HG03432 (cell line): ENCODE results near the gene TRIO.

Source experiments
- ATAC-seq: cut with Tn5 transposase; IDR thresholded peaks from one replicate; pipeline ENCODE4 v1.9.1; 2021; ENCODE audit warnings: mild to moderate bottlenecking, moderate library complexity; ENCODE audit not compliant: unreplicated experiment

TRIO gene

GRCh38 chr5:14240359-14240758 is 97.2 kb downstream of the TRIO start:
- no peak for ATAC-seq

GRCh38 chr5:14241141-14241540 is 98.0 kb downstream of the TRIO start:
- no peak for ATAC-seq

- no peak for ATAC-seq
Measured at GRCh38 chr5:14242447-14242846, 99.3 kb downstream of the TRIO start.

GRCh38 chr5:14242871-14243383 is 99.8 kb downstream of the TRIO start:
- ATAC-seq = no peak

- ATAC-seq = no peak
Measured at GRCh38 chr5:14243766-14244165, 100.6 kb downstream of the TRIO start.

GRCh38 chr5:14244721-14245120 is 101.6 kb downstream of the TRIO start:
- no peak for ATAC-seq

- ATAC-seq = no peak
Measured at GRCh38 chr5:14245132-14245925, 102.2 kb downstream of the TRIO start.

- ATAC-seq = no peak
Measured at GRCh38 chr5:14246350-14247053, 103.4 kb downstream of the TRIO start.

DNA sequence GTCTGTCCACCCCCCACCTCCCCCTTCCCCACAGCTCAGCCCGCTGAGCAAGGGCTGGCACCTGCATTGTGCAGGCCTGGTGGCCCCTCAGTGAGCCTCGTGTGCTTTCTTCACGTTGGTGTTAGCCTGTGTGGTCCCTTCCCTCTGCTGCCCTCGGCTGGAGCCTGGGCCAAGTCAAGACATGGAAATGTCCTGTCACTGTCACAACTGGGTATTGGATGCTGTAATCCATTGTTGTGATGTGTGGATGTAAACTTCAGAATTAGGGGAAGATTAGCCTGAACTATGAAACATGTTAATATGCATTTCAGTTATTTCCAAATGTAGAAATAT is 103.9 kb downstream of the TRIO start:
- ATAC-seq = no peak

DNA sequence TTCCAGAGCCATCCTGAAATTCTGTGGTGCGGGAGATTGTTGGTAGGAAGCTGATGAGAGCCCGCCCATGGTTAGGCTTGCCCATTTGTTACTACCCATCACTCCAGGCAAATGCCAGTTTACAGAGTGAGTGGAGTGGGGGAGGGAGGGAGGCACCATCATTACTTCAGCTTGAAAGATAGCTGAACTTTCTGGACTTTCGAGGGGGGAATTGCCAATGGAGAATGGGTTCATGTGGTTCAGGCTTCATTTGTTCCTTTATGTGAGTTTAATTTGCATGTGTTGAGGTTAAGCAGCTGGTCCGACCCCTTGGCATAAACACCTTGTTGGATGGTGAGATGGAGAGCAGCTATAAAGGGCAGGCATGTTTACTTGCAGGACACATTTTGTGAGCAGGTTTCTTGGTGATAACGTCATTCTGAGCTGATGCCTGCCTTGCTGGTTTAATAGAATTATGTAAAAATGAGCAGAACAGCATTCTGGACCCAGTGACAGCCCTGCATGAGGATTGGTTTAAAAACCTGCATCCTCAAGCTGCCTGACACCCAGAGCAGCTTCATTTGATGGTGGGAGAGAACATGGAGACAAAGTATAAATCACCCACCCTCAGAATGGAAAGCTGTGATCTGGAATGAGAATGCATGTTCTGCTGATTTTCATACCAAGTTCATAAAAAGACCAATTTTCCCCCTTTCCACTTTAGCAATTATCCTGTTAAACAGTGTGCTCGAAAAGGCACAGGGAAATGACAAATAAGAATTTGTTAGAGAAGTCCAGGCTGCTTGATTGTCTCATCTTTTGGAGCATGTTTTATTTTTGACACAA is 106.3 kb downstream of the TRIO start:
- ATAC-seq = no peak

DNA sequence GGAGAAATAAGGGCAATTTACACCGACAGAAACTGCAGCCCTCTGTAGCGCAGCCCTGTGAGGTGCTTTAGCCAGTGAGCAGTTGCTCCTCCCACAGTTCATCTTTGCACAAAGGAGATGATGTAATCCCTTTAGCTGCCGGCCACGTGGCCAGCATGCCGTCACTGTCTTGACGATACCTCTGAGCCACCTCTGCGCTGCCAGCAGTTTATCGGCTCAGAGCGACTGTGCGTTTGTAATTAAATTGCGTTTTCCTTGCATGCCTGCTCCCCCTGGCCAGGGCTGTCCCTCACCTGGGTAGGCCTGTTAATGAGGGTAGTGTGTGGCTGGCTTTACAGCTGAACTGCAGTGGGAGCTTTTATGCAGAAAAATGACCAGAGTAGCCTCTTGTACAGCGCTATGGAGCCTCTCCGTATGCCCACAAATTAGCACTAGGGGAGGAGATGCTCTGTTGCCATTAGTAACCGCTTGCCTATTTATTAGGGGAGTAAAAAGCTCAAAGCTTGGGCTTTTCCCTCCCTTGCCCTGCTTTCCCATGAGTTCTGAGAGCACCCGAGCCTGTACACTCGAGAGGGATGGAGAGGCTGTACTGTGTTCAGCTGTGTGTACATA is 107.0 kb downstream of the TRIO start:
- no peak for ATAC-seq

- peak; percentile 30 for ATAC-seq
Measured at GRCh38 chr5:14250748-14251701, 107.9 kb downstream of the TRIO start.

GRCh38 chr5:14251733-14252132 is 108.6 kb downstream of the TRIO start:
- ATAC-seq = peak; percentile 54

DNA sequence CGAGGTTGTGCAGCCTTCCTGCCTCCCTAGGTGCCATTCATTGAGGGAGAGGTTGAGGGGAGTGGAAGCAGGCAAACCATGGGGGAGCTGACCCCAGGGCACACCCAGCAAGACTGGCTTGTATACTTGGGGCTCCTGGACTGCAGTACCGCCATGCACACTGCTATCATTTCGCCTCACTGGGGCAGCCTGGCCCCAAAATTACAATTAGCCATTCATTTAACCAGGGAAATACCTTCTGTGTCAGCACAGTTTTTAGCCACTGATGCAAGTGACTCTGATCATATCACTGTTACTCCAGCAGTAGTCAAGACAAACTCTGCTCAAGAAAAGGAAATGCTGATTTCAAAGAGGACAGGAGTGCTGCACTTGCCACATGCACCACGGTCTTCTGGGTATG is 109.7 kb downstream of the TRIO start:
- ATAC-seq = no peak

DNA sequence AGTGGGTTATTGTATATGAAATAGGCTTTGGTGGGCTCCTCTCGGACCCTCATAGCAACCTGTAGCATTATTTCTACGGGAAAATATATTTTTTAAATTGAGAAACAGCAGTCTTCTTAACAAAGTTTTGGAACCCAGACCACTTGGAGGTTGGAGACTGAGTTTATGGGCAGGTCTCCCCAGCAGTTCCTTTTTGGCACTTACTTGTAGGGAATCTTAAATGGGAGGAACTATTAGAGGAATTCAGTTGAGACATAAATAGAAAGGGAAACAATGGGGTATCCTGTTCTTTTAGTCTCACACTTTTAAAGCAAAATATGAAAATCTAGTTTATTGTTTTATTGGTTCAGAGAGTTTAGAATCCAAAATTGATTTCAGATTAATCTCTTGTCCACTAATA is 111.5 kb downstream of the TRIO start:
- ATAC-seq = no peak

DNA sequence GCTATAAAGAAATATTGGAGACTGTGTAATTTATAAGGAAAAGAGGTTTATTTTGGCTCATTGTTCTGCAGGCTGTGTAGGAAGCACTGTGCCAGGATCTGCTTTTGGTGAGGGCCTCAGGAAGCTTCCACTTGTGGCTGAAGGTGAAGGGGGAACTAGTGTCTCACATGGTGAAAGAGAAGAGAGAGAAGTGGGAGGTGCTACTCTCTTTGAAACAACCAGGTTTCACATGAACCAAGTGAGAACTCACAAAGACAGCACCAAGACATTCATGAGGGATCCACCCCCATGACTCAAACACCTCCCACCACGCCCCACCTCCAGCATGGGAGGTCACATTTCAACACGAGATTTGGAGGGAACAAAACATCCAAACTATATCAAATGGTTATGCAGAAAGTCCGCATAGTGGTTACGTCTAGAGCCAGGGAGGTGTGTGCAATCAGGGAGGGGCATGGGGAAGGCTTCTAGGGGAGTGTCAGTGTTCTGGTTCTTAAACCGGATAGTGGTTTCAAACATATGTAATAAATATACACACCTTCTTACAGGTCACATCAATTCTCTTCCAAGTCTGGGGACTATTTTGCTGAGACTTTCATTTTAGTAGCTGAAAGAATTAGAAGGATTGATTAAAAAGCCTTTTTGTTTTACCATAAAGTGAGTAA is 113.0 kb downstream of the TRIO start:
- ATAC-seq = no peak

- ATAC-seq = no peak
Measured at GRCh38 chr5:14256756-14257393, 113.7 kb downstream of the TRIO start.

- peak; percentile 68 for ATAC-seq
Measured at GRCh38 chr5:14257995-14258403, 114.9 kb downstream of the TRIO start.

- peak; percentile 57 for ATAC-seq
Measured at GRCh38 chr5:14258840-14259239, 115.7 kb downstream of the TRIO start.
